ENCODE data around the gene SREBF2.

The SREBF2 gene

GRCh38 chr22:41912338-41913039 lies 79.6 kb downstream of the SREBF2 start:
- Histone ChIP-seq H3K9ac (ENCODE audit: low read depth, low read length) (no peak overlapping the region), H3K4me3 (ENCODE audit: low read length) (no peak overlapping the region), H3K27ac (ENCODE audit: low read depth, low read length) (no peak overlapping the region), H3K36me3 (ENCODE audit: insufficient read depth, low read length) (no peaks in the 10 kb centered on the region), H3K4me1 (ENCODE audit: insufficient read depth, low read length) (0 out of 2 replicates have a peak, but pooled peaks cover 3% of the 10 kb centered on the region), H3K9me3 (ENCODE audit: insufficient read depth, low read depth, low read length) (no peaks in the 10 kb centered on the region), H3K27me3 (ENCODE audit: insufficient read depth, low read length) (peaks cover 93% of the 10 kb centered on the region)
- 79% methylated on average over 9 of the region's 9 CpGs for WGBS

DNA sequence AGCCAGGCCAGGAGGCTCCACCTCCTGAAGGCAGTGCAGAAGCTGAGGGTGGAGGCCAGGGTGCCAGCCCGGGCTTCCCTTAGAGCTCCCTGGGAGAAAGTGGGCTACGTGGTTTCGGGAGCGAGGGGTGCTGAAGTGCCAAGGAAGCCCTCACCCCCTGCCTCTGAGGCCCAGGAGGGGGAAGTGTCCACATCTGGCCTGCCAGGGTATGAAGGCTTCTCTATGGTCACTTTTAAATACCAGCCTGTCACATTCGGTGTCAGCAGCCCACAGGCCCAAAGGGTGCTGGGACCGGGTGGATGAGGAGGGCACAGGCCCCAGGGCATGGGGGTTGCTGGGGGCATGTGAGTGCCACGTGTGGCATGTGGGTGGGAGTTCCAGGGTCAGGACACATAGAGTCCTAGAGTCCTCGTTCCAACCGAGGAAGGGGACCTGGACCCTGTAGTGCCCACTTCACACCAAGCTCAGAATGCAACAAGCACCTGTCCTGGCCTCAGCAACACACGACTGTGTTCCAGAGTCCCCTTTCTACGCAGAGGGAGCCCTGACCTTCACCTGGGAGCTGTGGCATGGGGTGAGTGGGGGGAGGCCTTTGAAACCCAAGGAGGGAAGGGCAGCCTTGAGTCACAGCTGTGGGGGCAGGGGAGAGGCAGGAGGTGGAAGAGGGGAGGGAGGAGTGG lies 80.3 kb downstream of the SREBF2 start:
- Histone ChIP-seq H3K27ac (ENCODE audit: low read depth, low read length) (no peak overlapping the region), H3K9ac (ENCODE audit: low read depth, low read length) (no peak overlapping the region), H3K36me3 (ENCODE audit: insufficient read depth, low read length) (no peaks in the 10 kb centered on the region), H3K4me3 (ENCODE audit: low read length) (no peak overlapping the region), H3K9me3 (ENCODE audit: insufficient read depth, low read depth, low read length) (no peaks in the 10 kb centered on the region), H3K4me1 (ENCODE audit: insufficient read depth, low read length) (0 out of 2 replicates have a peak, but pooled peaks cover 3% of the 10 kb centered on the region), H3K27me3 (ENCODE audit: insufficient read depth, low read length) (peaks cover 100% of the 10 kb centered on the region)
- 62% methylated on average over 11 of the region's 11 CpGs for WGBS

DNA sequence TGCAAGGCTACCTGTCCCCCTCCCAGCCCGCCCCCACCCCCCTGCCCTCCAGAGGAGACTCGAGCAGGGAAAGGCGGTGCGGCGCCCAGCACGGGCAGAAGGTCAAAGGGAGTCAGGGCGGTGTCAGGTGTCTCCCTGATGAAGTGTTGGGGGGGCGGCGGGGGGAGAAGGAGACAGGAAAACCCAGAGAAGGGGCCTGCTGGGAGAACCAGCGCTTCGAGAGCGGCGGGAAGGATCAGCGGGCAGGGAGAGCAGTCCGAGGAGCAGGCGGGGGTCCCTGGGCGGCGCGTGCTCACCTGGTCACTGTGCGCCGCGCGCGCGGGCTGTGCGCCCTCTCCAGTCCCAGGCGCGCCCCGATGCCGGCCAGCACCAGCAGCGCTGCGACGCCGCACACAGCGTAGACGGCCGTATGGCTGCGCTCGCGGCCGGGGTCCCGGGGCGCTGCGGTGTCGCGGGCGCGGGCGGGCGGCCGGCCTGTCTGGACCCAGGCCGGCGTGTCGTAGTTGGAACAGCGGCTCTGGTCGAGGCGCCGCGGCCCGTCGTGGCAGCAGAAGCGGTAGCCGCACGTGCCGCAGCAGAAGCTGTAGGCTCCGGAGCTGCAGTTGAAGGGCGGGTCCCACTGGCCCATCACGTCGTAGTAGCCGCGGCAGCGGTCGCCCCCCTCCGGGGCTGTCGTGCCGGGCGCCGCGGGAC lies 81.1 kb downstream of the SREBF2 start:
- H3K9me3 ChIP-seq (ENCODE audit: insufficient read depth, low read depth, low read length), result no peaks in the 10 kb centered on the region
- peaks cover 100% of the 10 kb centered on the region for H3K27me3 ChIP-seq (ENCODE audit: insufficient read depth, low read length)
- no peaks in the 10 kb centered on the region for H3K36me3 ChIP-seq (ENCODE audit: insufficient read depth, low read length)
- H3K4me3 ChIP-seq (ENCODE audit: low read length), result peak overlapping the region; percentile 60
- H3K27ac ChIP-seq (ENCODE audit: low read depth, low read length), result no peak overlapping the region
- no peaks in the 10 kb centered on the region for H3K4me1 ChIP-seq (ENCODE audit: insufficient read depth, low read length)
- WGBS, result 2% methylated on average over 78 of the region's 79 CpGs
- no peak overlapping the region for H3K9ac ChIP-seq (ENCODE audit: low read depth, low read length)

DNA sequence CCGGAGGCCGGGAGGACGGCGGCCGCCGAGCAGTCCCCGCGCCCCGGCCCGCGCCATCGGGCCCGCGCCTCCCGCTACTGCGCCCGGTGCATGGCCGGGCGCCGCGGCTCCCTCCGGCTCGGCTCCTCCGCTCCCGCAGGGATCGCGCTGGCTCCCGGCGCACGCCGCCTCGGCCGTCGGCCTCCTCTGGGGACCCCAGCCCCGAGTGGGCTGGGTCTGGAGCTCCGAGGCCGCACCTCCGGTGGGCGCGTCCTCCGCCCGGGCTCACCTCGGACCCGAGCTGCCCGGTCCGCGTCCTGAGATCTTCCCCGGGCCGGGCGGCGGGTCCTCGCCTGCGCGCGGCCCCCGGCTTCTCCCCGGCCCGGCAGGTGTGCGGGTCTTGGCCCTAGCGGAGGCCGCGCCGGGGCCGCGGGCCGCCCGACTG lies 81.7 kb downstream of the SREBF2 start:
- peak overlapping the region; percentile 60 for H3K4me3 ChIP-seq (ENCODE audit: low read length)
- H3K27me3 ChIP-seq (ENCODE audit: insufficient read depth, low read length), result peaks cover 100% of the 10 kb centered on the region
- H3K4me1 ChIP-seq (ENCODE audit: insufficient read depth, low read length), result no peaks in the 10 kb centered on the region
- no peaks in the 10 kb centered on the region for H3K36me3 ChIP-seq (ENCODE audit: insufficient read depth, low read length)
- peak overlapping the region; percentile 36; the same call in 1 of the 2 replicates for H3K9ac ChIP-seq (ENCODE audit: low read depth, low read length)
- no peaks in the 10 kb centered on the region for H3K9me3 ChIP-seq (ENCODE audit: insufficient read depth, low read depth, low read length)
- WGBS, result 1% methylated on average over 67 of the region's 67 CpGs
- no peak overlapping the region for H3K27ac ChIP-seq (ENCODE audit: low read depth, low read length)

GRCh38 chr22:41915035-41915785 lies 82.3 kb downstream of the SREBF2 start, which contains the start of gene SHISA8:
Gene SHISA8, minus strand, starts transcription at chr22:41915074. Its CDS starts 407 bp downstream, at chr22:41914667.
- H3K4me1 ChIP-seq (ENCODE audit: insufficient read depth, low read length), result 0 out of 2 replicates have a peak, but pooled peaks cover under 1% of the 10 kb centered on the region
- 4% methylated on average over 60 of the region's 63 CpGs for WGBS
- peak within 1 kb of the TSS; percentile 60 for H3K4me3 ChIP-seq (ENCODE audit: low read length)
- H3K9me3 ChIP-seq (ENCODE audit: insufficient read depth, low read depth, low read length), result no peaks in the 10 kb centered on the region
- H3K27me3 ChIP-seq (ENCODE audit: insufficient read depth, low read length), result peaks cover 98% of the 10 kb centered on the region
- H3K36me3 ChIP-seq (ENCODE audit: insufficient read depth, low read length), result no peaks in the 10 kb centered on the region
- no peak within 1 kb of the TSS for H3K27ac ChIP-seq (ENCODE audit: low read depth, low read length)
- peak within 1 kb of the TSS; percentile 36; the same call in 1 of the 2 replicates for H3K9ac ChIP-seq (ENCODE audit: low read depth, low read length)

DNA sequence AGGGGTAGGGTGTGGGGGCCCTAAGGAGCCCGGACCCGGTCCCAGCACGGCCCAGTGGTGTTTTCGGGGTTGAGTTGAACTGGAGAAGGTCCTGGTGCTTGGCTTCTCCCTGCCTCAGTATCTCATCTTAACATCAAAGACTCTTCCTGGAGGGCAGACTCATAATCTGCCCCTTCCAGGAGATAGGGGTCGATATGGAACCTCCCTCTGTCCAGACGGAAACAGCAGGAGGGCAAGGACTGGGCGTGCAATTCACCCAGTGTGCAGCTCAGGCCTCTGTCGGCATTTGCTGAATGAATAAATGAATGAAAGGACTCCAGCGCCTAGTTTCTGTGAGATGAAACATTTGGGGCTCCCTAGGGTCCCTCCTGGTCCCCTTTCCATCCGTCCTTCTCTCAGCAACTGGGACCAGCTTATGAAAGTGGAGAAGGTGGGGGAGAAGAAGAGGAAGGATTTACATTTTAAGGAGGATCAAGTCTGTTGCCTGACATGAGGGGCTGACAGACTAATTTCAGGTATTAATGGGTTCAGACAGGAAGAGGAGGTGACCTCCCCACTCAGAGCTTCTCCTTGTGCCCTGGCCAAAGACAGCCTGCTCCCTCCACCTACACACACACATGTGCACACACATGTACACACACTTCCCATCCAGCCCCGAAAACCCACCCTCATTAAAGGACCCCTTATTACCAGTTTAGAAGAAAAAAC lies 83.0 kb downstream of the SREBF2 start:
- Histone ChIP-seq H3K4me3 (ENCODE audit: low read length) (peak overlapping the region; percentile 60), H3K4me1 (ENCODE audit: insufficient read depth, low read length) (0 out of 2 replicates have a peak, but pooled peaks cover 4% of the 10 kb centered on the region), H3K9ac (ENCODE audit: low read depth, low read length) (no peak overlapping the region), H3K27ac (ENCODE audit: low read depth, low read length) (no peak overlapping the region), H3K36me3 (ENCODE audit: insufficient read depth, low read length) (no peaks in the 10 kb centered on the region), H3K27me3 (ENCODE audit: insufficient read depth, low read length) (peaks cover 98% of the 10 kb centered on the region), H3K9me3 (ENCODE audit: insufficient read depth, low read depth, low read length) (no peaks in the 10 kb centered on the region)
- WGBS, result 31% methylated on average over 11 of the region's 11 CpGs

DNA sequence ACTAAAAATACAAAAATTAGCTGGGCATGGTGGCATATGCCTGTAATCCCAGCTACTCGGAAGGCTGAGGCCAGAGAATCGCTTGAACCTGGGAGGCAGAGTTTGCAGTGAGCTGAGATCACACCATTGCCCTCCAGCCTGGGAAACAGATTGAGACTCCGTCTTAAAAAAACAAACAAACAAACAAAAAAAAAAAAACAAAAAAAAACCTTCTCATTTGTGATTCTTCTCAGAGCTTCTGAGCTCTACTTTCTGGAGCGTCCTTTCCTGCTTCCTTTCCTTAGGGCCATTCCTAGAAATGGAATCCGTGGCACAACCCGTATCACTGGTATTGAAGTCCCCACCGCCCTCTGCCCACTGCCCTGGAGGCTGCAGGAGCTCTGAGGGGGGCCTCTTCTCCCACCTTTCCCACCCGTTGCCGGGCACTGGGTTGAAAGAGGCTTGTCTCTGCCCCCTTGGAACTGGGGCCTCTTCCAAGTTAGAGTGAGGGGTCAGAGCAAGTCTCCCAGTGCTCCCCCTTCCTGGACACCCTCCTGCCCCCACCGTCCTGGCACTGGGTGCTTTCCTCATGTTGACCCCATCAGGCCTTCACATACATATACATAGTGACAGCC lies 83.9 kb downstream of the SREBF2 start:
- peaks cover 92% of the 10 kb centered on the region for H3K27me3 ChIP-seq (ENCODE audit: insufficient read depth, low read length)

DNA sequence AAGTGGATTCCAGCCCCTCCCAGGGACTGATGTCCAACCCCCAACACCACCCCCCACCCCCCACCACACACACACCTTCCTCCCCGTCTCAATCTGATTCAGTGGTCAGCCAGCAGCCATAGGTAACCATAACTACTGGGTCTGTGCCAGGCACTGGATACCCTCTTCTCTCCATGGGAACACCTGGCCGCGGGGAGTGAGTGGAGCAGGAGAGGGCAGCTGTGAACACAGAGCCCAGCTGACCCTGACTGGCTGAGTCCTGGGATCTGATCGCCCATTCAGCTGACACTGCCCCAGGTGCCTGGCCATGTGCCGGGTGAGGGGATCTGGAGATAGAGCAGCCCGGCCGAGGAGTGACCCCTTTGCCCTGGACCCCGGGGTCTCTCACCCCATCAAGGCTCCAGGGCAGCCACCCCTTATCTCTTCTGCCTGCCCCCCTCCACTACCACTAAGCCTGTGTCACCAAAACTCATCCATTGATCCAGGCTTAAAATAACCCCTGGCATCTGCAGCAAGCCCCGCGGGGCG lies 84.5 kb downstream of the SREBF2 start:
- no peaks in the 10 kb centered on the region for H3K36me3 ChIP-seq (ENCODE audit: insufficient read depth, low read length)
- 81% methylated on average over 11 of the region's 11 CpGs for WGBS
- H3K4me1 ChIP-seq (ENCODE audit: insufficient read depth, low read length), result 0 out of 2 replicates have a peak, but pooled peaks cover 4% of the 10 kb centered on the region
- no peaks in the 10 kb centered on the region for H3K9me3 ChIP-seq (ENCODE audit: insufficient read depth, low read depth, low read length)
- H3K27me3 ChIP-seq (ENCODE audit: insufficient read depth, low read length), result peaks cover 92% of the 10 kb centered on the region
- no peak overlapping the region for H3K9ac ChIP-seq (ENCODE audit: low read depth, low read length)
- no peak overlapping the region for H3K4me3 ChIP-seq (ENCODE audit: low read length)
- H3K27ac ChIP-seq (ENCODE audit: low read depth, low read length), result no peak overlapping the region

More for the DNA sequence above, 83.9 kb downstream of the SREBF2 start:
- Histone ChIP-seq H3K36me3 (ENCODE audit: insufficient read depth, low read length) (no peaks in the 10 kb centered on the region), H3K9me3 (ENCODE audit: insufficient read depth, low read depth, low read length) (no peaks in the 10 kb centered on the region), H3K4me1 (ENCODE audit: insufficient read depth, low read length) (0 out of 2 replicates have a peak, but pooled peaks cover 4% of the 10 kb centered on the region), H3K4me3 (ENCODE audit: low read length) (no peak overlapping the region), H3K27ac (ENCODE audit: low read depth, low read length) (no peak overlapping the region), H3K9ac (ENCODE audit: low read depth, low read length) (no peak overlapping the region)
- 54% methylated on average over 10 of the region's 10 CpGs for WGBS

GRCh38 chr22:41917903-41918791 lies 85.2 kb downstream of the SREBF2 start:
- Histone ChIP-seq H3K36me3 (ENCODE audit: insufficient read depth, low read length) (no peaks in the 10 kb centered on the region), H3K9ac (ENCODE audit: low read depth, low read length) (no peak overlapping the region), H3K9me3 (ENCODE audit: insufficient read depth, low read depth, low read length) (no peaks in the 10 kb centered on the region), H3K4me3 (ENCODE audit: low read length) (no peak overlapping the region), H3K27me3 (ENCODE audit: insufficient read depth, low read length) (peaks cover 89% of the 10 kb centered on the region), H3K27ac (ENCODE audit: low read depth, low read length) (no peak overlapping the region), H3K4me1 (ENCODE audit: insufficient read depth, low read length) (0 out of 2 replicates have a peak, but pooled peaks cover 4% of the 10 kb centered on the region)
- WGBS, result 88% methylated on average over 23 of the region's 23 CpGs
